Measurements from ENCODE around the gene KLK7.

The KLK7 gene

DNA sequence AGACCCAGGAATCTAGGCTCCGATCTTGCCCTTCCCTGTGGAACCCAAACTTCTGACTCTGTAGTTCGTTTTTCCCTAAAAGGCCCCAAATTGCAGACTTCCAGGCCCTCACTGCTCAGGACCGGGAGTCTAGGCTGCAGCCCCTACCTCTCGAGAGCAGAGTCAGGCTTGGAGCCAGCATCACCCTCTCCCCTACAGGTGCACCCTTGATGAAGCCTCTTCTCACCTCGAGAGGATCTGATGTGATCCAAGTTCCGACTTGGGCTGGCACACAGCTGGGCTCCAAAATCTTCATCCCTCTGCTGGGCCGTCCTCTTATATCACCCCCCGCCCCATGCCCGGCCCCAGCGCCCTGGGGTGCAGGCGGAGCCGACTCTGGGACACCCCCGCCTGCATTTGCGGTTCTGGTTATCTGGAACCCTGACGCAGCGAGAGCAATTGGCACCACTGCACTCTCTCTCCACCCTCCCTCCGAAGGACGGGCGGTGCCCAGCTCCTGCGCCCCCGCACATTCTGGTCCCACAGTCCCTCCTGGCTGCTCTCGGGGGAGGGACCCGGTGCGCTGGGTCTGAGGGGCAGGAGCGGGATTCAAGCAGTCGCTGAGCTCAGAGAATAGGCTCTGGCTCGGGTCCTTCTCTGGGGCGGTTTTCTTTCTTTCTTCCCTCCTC lies at the start of gene KLK7:
Gene KLK7 (minus strand): TSS at position 293 of the 668 bp plus-strand sequence. CDS start 1,518 bp downstream, outside the sequence.
- H3K36me3 ChIP-seq: no peaks in the 10 kb centered on the region
- no peak within 1 kb of the TSS for H3K4me3 ChIP-seq
- H3K4me2 ChIP-seq: no peak within 1 kb of the TSS
- no peak within 1 kb of the TSS for H3K27ac ChIP-seq
- H3K4me1 ChIP-seq: no peaks in the 10 kb centered on the region
- no peaks in the 10 kb centered on the region for H4K20me1 ChIP-seq
- no peak for TF ChIP-seq Cebpa-rat (IDR thresholded peaks at IDR 0.05)
- H3K27me3 ChIP-seq: 0 out of 2 replicates have a peak, but pooled peaks cover 8% of the 10 kb centered on the region
- H3K9ac ChIP-seq: no peak within 1 kb of the TSS
- H3K9me3 ChIP-seq: no peaks in the 10 kb centered on the region

DNA sequence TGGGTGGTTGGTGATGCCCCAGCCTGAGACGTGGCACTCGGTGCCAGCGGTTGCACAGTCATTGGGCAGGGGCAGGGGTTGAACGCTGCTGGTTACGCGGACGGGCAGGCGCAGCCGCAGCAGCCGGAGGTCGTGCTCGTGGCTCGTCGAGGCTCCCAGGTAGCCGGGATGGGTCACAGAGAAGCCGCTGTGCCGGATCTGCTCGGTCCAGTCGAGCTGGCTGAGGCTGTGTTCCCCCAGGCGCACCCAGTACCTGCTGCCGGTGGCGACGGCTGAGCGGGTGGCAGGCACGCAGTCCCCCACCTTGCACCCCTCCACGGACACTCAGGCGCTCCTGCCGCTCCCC lies 48.1 kb upstream of the KLK7 start:
- Histone ChIP-seq H4K20me1 (no peaks in the 10 kb centered on the region), H3K4me1 (no peaks in the 10 kb centered on the region), H3K4me3 (no peak overlapping the region), H3K9ac (no peak overlapping the region), H3K9me3 (no peaks in the 10 kb centered on the region), H3K36me3 (no peaks in the 10 kb centered on the region), H3K4me2 (no peak overlapping the region), H3K27ac (no peak overlapping the region), H3K27me3 (no peaks in the 10 kb centered on the region)
- no peak for TF ChIP-seq Cebpa-rat (IDR thresholded peaks at IDR 0.05)

DNA sequence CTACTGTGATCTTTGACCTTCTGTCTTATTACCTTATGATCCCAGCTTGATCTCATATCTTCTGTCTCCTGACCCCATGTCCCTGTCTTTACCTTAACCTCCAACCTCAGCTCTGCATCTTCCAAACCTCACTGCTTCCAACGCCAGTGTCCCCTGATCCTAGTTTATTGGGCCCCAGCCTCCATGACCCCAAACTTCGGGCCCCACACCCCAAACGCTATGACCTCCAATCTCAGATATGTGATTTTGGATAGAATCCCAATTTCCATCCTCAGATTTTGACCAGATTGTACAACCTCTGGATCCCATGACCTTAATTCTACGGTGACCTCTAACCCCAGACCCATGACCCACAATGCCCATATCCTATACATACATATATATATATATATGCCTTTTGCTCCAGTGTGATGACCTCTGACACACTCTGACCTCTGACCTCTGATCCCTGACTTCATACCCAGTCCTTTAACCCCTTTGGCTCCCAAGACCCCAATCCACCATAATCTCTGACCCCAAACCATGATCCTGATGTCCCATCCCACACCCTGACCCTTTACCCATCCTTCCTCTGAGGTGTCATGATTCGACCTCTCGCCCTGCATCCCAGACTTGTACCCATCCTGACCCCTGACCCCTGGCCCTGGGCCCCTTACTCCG lies 47.6 kb upstream of the KLK7 start:
- Histone ChIP-seq H3K9me3 (no peaks in the 10 kb centered on the region), H4K20me1 (no peaks in the 10 kb centered on the region), H3K27ac (no peak overlapping the region), H3K9ac (no peak overlapping the region), H3K4me1 (no peaks in the 10 kb centered on the region), H3K27me3 (no peaks in the 10 kb centered on the region), H3K4me3 (no peak overlapping the region), H3K4me2 (no peak overlapping the region), H3K36me3 (no peaks in the 10 kb centered on the region)
- TF ChIP-seq Cebpa-rat (IDR thresholded peaks at IDR 0.05): no peak

DNA sequence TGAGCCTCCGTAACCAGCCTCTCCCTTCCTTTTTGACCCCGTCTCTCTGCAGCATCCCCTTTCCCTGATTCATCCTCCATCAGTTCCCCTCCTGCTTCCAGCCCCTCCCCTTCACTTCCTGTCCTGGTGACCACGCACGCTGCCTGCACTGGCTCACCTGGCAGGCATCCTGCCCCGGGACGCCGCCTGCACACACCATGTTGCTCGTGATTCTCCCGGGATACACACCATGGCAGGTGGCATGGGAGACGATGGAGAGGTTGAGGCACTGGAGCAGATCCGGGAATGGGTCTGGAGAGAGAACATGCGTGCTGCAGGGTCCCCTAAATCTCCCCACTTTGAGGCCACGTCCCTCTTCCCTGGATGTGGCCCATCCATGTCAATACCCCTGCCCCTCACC lies 46.9 kb upstream of the KLK7 start:
- no peak overlapping the region for H3K9ac ChIP-seq
- H3K9me3 ChIP-seq: no peaks in the 10 kb centered on the region
- no peak overlapping the region for H3K27ac ChIP-seq
- no peaks in the 10 kb centered on the region for H3K4me1 ChIP-seq
- H3K4me3 ChIP-seq: no peak overlapping the region
- H3K4me2 ChIP-seq: no peak overlapping the region
- no peak for TF ChIP-seq Cebpa-rat (IDR thresholded peaks at IDR 0.05)
- H4K20me1 ChIP-seq: no peaks in the 10 kb centered on the region
- H3K36me3 ChIP-seq: no peaks in the 10 kb centered on the region
- H3K27me3 ChIP-seq: no peaks in the 10 kb centered on the region

DNA sequence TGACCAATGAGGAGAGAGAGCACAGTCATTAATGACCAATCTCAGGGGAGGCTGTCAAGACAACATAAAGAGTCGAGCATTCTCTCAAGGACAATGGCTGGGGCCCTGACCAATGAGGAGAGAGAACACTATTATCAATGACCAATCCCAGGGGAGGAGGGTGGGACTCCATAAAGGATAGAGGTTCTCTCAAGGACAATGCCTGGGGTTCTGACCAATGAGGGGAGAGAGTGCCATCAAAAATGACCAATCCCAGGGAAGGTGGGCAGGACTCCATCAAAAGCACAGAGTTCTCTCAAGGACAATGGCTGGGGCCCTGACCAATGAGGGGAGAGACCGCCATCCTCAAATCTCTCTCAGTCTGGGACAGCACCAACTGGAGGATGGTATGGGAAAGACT lies 46.0 kb upstream of the KLK7 start:
- no peaks in the 10 kb centered on the region for H3K27me3 ChIP-seq
- no peaks in the 10 kb centered on the region for H3K36me3 ChIP-seq
- no peak for TF ChIP-seq Cebpa-rat (IDR thresholded peaks at IDR 0.05)
- H3K9ac ChIP-seq: no peak overlapping the region
- H3K4me3 ChIP-seq: no peak overlapping the region
- no peaks in the 10 kb centered on the region for H3K9me3 ChIP-seq
- no peaks in the 10 kb centered on the region for H4K20me1 ChIP-seq
- no peak overlapping the region for H3K4me2 ChIP-seq
- H3K4me1 ChIP-seq: no peaks in the 10 kb centered on the region
- no peak overlapping the region for H3K27ac ChIP-seq

DNA sequence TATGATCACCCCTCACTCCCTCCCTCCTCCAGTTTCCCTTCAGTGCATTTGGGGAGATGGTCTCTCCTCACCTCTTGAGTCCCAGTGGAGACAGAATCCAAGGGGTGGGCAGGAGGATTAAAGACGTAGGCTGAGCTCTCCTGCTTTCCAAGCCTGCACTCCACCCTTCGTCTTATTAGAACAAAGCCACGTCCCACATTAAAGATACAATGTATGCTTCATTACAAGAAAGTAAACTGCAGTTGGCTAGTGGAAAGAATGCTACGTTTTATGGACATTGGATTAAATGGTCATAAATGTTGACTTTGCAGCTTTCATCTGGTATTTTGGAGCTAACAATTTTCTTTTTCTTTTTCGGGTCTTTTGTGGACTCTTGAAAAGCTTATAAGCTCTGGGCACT lies 44.2 kb upstream of the KLK7 start:
- TF ChIP-seq Cebpa-rat (IDR thresholded peaks at IDR 0.05): no peak
- Histone ChIP-seq H3K9me3 (no peaks in the 10 kb centered on the region), H3K4me1 (no peaks in the 10 kb centered on the region), H3K4me2 (no peak overlapping the region), H3K4me3 (no peak overlapping the region), H3K36me3 (no peaks in the 10 kb centered on the region), H4K20me1 (no peaks in the 10 kb centered on the region), H3K27ac (no peak overlapping the region), H3K9ac (no peak overlapping the region), H3K27me3 (no peaks in the 10 kb centered on the region)

DNA sequence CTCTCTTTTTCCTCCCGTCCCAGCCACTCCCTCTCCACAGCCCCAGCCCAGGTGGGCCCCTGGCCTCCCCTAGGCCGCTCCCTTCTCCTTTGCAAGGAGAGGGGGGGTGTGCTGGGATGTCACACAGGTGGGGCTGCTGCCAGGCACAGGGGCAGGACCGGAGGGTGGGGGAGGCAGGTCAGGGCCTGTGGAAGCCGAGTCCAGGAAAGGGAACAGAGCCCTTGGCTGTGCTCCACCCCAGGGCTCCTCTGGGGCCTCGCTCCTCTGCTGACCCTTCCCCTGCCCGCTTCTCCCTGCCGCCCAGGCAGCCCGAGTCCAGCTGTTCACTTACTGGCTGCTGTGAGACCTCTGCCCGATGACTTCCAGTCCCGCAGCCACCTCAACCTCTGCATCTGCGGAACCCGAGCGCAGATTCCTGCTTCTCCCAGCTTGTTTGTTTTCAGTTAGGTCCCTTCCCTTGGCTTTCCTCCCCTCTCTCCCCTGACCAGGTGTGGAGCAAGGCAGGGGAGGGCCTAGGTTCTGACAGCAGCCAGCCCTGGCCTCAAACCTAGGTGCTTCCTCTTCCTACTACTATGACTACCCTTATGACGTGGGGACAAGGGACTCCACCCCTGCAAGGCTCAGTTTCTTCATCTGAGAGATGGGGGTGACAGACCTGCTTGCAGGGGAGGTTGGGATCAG lies 43.5 kb upstream of the KLK7 start:
- Histone ChIP-seq H4K20me1 (no peaks in the 10 kb centered on the region), H3K4me1 (no peaks in the 10 kb centered on the region), H3K9ac (no peak overlapping the region), H3K27ac (no peak overlapping the region), H3K4me2 (no peak overlapping the region), H3K4me3 (no peak overlapping the region), H3K9me3 (no peaks in the 10 kb centered on the region), H3K27me3 (no peaks in the 10 kb centered on the region), H3K36me3 (no peaks in the 10 kb centered on the region)
- no peak for TF ChIP-seq Cebpa-rat (IDR thresholded peaks at IDR 0.05)

DNA sequence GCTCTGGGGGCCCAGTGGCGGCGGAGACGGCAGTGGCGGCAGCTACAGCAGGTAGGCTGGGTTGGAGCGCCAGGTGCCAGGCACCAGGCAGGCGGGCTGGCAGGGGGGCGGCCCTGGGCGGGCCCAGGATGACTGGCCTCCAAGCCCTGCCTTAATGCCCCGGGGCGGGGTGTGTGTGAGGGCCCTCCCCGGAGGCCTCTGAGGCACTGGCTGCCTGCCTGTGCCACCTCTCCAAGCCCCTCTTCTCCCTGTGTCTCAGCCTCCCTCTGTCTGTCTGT lies 42.8 kb upstream of the KLK7 start, which contains the start of gene KLK11:
Gene KLK11 (minus strand): TSS at position 63 of the 278 bp plus-strand sequence. CDS start 985 bp downstream, outside the sequence.
- Histone ChIP-seq H3K9ac (no peak within 1 kb of the TSS), H3K4me1 (no peaks in the 10 kb centered on the region), H3K27ac (no peak within 1 kb of the TSS), H3K27me3 (no peaks in the 10 kb centered on the region), H4K20me1 (no peaks in the 10 kb centered on the region), H3K36me3 (no peaks in the 10 kb centered on the region), H3K4me3 (no peak within 1 kb of the TSS), H3K9me3 (no peaks in the 10 kb centered on the region), H3K4me2 (no peak within 1 kb of the TSS)
- no peak for TF ChIP-seq Cebpa-rat (IDR thresholded peaks at IDR 0.05)

DNA sequence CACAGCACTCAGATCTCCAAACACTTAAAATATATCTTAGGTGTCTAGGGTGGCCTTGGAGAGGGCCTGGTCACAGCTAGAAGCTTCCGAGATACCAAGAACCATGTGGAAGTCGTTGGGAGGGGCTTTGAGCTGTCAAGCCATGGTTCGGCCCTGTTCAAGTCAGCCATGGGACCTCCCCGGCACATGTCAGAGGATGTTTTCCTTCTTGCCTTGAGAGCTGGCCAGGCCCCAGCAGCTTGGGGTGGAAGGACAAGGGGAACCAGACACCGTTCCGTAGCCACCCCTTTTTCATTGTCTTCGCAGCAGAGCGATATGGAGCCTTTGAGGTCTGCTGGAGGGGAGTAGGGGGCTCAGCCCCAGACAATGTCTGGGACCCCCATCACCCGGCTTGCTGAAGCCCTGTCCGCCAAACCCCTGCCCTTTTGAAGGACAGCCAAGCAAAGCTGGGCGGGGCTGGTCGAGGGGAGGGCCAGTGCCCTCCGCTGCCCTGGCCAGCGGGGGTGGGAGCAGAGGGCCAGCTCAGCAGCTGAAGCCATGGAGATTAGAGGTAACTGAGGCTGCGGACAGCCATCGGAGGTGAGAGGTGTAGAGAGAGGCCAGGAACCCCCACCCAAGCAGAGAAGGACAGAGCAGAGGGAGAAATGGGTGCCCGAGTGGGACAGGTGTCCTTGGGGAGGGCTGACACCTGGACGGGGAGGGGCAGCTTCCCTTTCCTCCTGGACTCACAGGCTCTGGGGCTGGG lies 42.3 kb upstream of the KLK7 start:
- no peaks in the 10 kb centered on the region for H3K27me3 ChIP-seq
- TF ChIP-seq Cebpa-rat (IDR thresholded peaks at IDR 0.05): no peak
- H4K20me1 ChIP-seq: no peaks in the 10 kb centered on the region
- H3K4me1 ChIP-seq: no peaks in the 10 kb centered on the region
- H3K36me3 ChIP-seq: no peaks in the 10 kb centered on the region
- H3K27ac ChIP-seq: no peak overlapping the region
- H3K4me3 ChIP-seq: no peak overlapping the region
- H3K9me3 ChIP-seq: no peaks in the 10 kb centered on the region
- no peak overlapping the region for H3K9ac ChIP-seq
- H3K4me2 ChIP-seq: no peak overlapping the region

DNA sequence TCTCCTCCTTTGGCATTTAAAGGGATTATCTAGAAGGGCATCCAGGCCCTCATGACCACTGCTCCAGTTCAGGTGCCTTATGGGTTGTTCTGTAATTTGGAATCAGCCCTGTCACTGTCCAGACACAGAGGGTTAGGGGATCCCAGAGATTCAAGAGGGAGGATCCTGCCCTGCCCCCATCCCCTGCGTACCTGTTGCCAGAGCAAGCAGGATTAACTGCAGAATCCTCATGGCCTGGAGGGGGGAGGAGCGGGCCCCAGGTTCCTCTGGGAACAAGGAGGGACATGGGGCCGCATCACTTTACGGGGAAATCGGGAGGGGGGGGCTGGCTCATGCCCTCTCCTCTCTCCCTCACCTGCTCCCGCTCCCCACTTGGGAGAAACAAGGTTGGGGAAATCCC lies 41.7 kb upstream of the KLK7 start:
- H3K4me2 ChIP-seq: no peak overlapping the region
- TF ChIP-seq Cebpa-rat (IDR thresholded peaks at IDR 0.05): no peak
- H3K36me3 ChIP-seq: no peaks in the 10 kb centered on the region
- no peak overlapping the region for H3K4me3 ChIP-seq
- no peak overlapping the region for H3K27ac ChIP-seq
- H3K9ac ChIP-seq: no peak overlapping the region
- H4K20me1 ChIP-seq: no peaks in the 10 kb centered on the region; the same call in 1 of the 2 replicates
- H3K9me3 ChIP-seq: no peaks in the 10 kb centered on the region
- H3K4me1 ChIP-seq: no peaks in the 10 kb centered on the region
- peaks cover 3% of the 10 kb centered on the region for H3K27me3 ChIP-seq
